Vagina (tissue), 2 donors: ENCODE measurements around the gene TEAD4. TPM values are rescaled to one million over a fixed set of nuclear protein-coding genes. Genes with fewer than 3 reads are reported as not detected.

Source experiments
- DNase-seq, 2 donors: peaks; one replicate each; pipeline ENCODE4 v3.0.0-alpha.2; 2017; ENCODE audit errors: extremely low spot score in 2 of 2
- H3K27ac ChIP-seq: fragments of 200-600 bp; sonication (generic); one replicate; pipeline ENCODE4 v1.5.1; 2019
- H3K27me3 ChIP-seq: fragments of 200-600 bp; sonication (generic); one replicate; pipeline ENCODE4 v1.5.1; 2019
- H3K36me3 ChIP-seq, 2 donors: fragments of 200-600 bp; sonication (generic); one replicate each; pipeline ENCODE4 v1.5.1; 2017 to 2019
- H3K4me1 ChIP-seq: fragments of 200-600 bp; sonication (generic); one replicate; pipeline ENCODE4 v1.5.1; 2019
- H3K4me3 ChIP-seq, 2 donors: fragments of 200-600 bp; sonication (generic); 1 replicate in 1 of 2; 2 replicates in 1 of 2; pipeline ENCODE4 v1.5.1; 2016 to 2019
- H3K9me3 ChIP-seq: fragments of 200-600 bp; sonication (generic); one replicate; pipeline ENCODE4 v1.5.1; 2019
- CTCF ChIP-seq, 3 experiments: fragments of 450-650 bp in 2 of 3; fragments of 200-600 bp in 1 of 3; sonication (generic) in 1 of 3; IDR thresholded peaks; one replicate each; pipeline ENCODE4 v1.5.1; 2017 to 2019; ENCODE audit warnings: antibody characterized with exemption in 3 of 3, mild to moderate bottlenecking in 2 of 3, moderate library complexity in 2 of 3
- POLR2A ChIP-seq, 2 donors: fragments of 450-650 bp; IDR thresholded peaks; one replicate each; pipeline ENCODE4 v1.6.1; 2017; ENCODE audit warnings: antibody characterized with exemption in 2 of 2, mild to moderate bottlenecking in 2 of 2, moderate library complexity in 2 of 2
- POLR2AphosphoS5 ChIP-seq, 2 donors: sonication (generic); formaldehyde crosslinking; IDR thresholded peaks; one replicate each; pipeline ENCODE4 v1.9.0; 2017; ENCODE audit warnings: antibody characterized with exemption in 2 of 2, mild to moderate bottlenecking in 2 of 2, low read depth in 1 of 2; ENCODE audit not compliant: insufficient read depth in 1 of 2
- intact Hi-C: fragments of 100-400 bp; cut with DNase I; formaldehyde crosslinking; loops from one replicate; pipeline ENCODE4 v1.15.1; 2023
- total RNA-seq: library from RNA; depleted of rRNA; stranded (reverse); fragments of >200 nt; gene quantifications from one replicate; pipeline ENCODE4 v1.2.3, GENCODE V29; 2016

The TEAD4 gene
- 18.7 TPM for total RNA-seq

- DNase-seq, result no peak
Observed at GRCh38 chr12:2959192-2959504, at the start of gene TEAD4. Gene TEAD4, plus strand, starts transcription at chr12:2959397.

GRCh38 chr12:2912216-2912575, 47.0 kb upstream of the TEAD4 start:
- Histone ChIP-seq H3K27ac (no peak overlapping the region), H3K4me1 (peaks cover 18% of the 10 kb centered on the region), H3K36me3 (peaks cover 0 to 17% of the 10 kb centered on the region in 2 donors), H3K27me3 (no peaks in the 10 kb centered on the region), H3K4me3 (no peak overlapping the region), H3K9me3 (no peaks in the 10 kb centered on the region)
- TF ChIP-seq POLR2AphosphoS5 (IDR thresholded peaks at IDR 0.05; ENCODE audit: insufficient read depth in 1 of 2, low read depth in 1 of 2) (no peak), POLR2A (IDR thresholded peaks at IDR 0.05) (no peak), CTCF (IDR thresholded peaks at IDR 0.05) (no peak)
- intact Hi-C loops, result no loop called here
- no peak for DNase-seq

More at GRCh38 chr12:2959192-2959504, at the start of gene TEAD4:
- Histone ChIP-seq H3K9me3 (no peaks in the 10 kb centered on the region), H3K4me3 (peak within 1 kb of the TSS; percentile 73 to 81), H3K4me1 (peaks cover 33% of the 10 kb centered on the region), H3K36me3 (no peaks in the 10 kb centered on the region), H3K27ac (peak within 1 kb of the TSS; percentile 83), H3K27me3 (no peaks in the 10 kb centered on the region)
- TF ChIP-seq POLR2A (IDR thresholded peaks at IDR 0.05) (no peak), CTCF (IDR thresholded peaks at IDR 0.05) (no peak), POLR2AphosphoS5 (IDR thresholded peaks at IDR 0.05; ENCODE audit: insufficient read depth in 1 of 2, low read depth in 1 of 2) (no peak)
- intact Hi-C loops, result no loop called here

DNA sequence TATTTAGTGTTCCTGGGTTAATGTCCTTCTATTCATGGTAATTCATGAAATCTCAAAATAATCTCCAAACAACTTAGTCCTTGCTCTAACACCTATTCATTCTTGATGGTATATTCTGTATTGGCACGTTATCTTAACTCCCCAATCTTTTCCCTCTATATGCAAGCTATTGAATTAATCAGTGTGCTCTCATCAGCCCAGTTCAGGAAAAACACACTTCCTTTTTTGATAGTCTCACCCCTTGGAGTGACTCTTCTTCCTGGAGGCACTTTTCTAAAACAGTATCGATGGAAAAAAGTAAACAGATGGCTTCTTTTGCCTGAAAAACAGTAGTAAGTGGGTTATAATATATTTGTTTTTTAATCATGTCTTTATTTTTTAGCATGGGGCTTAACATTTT, 39.9 kb upstream of the TEAD4 start:
- peaks cover 0 to 32% of the 10 kb centered on the region in 2 donors for H3K36me3 ChIP-seq
- no peak overlapping the region for H3K4me3 ChIP-seq
- no peaks in the 10 kb centered on the region for H3K4me1 ChIP-seq
- H3K27ac ChIP-seq, result no peak overlapping the region
- H3K27me3 ChIP-seq, result no peaks in the 10 kb centered on the region
- TF ChIP-seq POLR2A (IDR thresholded peaks at IDR 0.05) (no peak), POLR2AphosphoS5 (IDR thresholded peaks at IDR 0.05; ENCODE audit: insufficient read depth in 1 of 2, low read depth in 1 of 2) (no peak), CTCF (IDR thresholded peaks at IDR 0.05) (no peak)
- intact Hi-C loops, result no loop called here
- H3K9me3 ChIP-seq, result no peaks in the 10 kb centered on the region
- no peak for DNase-seq

GRCh38 chr12:2922329-2922728, 36.9 kb upstream of the TEAD4 start:
- Histone ChIP-seq H3K36me3 (peaks cover 0 to 39% of the 10 kb centered on the region in 2 donors), H3K27me3 (no peaks in the 10 kb centered on the region), H3K4me3 (no peak overlapping the region), H3K4me1 (no peaks in the 10 kb centered on the region), H3K27ac (no peak overlapping the region), H3K9me3 (no peaks in the 10 kb centered on the region)
- no peak for DNase-seq
- intact Hi-C loops, result loop anchor here (10.0 kb wide), 1 partner anchor 1298 kb away; the partner anchor contains the start of gene WNT5B
- TF ChIP-seq CTCF (IDR thresholded peaks at IDR 0.05) (no peak), POLR2AphosphoS5 (IDR thresholded peaks at IDR 0.05; ENCODE audit: insufficient read depth in 1 of 2, low read depth in 1 of 2) (no peak)

DNA sequence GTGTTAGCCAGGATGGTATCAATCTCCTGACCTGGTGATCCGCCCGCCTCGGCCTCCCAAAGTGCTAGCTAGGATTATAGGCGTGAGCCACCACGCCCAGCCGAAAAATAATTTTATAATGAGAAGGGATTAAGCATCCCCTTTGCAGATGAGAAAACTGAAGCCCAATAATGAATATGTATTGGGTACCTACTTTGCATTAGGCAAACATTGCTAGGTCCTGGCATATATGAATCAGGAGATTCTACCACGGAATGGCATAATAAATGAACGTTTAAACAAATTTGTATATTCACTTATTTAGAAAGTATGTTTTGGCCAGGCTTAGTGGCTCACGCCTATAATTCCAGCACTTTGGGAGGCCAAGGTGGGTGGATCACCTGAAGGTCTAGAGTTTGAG, 36.1 kb upstream of the TEAD4 start:
- intact Hi-C loops, result loop anchor here (10.0 kb wide), 1 partner anchor 1298 kb away; the partner anchor contains the start of gene WNT5B
- H3K27ac ChIP-seq, result no peak overlapping the region
- no peaks in the 10 kb centered on the region for H3K9me3 ChIP-seq
- H3K4me3 ChIP-seq, result no peak overlapping the region
- H3K27me3 ChIP-seq, result no peaks in the 10 kb centered on the region
- H3K4me1 ChIP-seq, result no peaks in the 10 kb centered on the region
- no peak for TF ChIP-seq POLR2A (IDR thresholded peaks at IDR 0.05)
- no peak for TF ChIP-seq CTCF (IDR thresholded peaks at IDR 0.05)
- no peak for TF ChIP-seq POLR2AphosphoS5 (IDR thresholded peaks at IDR 0.05; ENCODE audit: insufficient read depth in 1 of 2, low read depth in 1 of 2)
- peaks cover 0 to 45% of the 10 kb centered on the region in 2 donors for H3K36me3 ChIP-seq
- no peak for DNase-seq
